Adrenal gland (tissue), 12 donors: ENCODE data around the gene HOXC5. TPM values are rescaled to one million over a fixed set of nuclear protein-coding genes. Genes with fewer than 3 reads are reported as not detected.
A peak's percentile ranks its signal among the peaks of the same experiment; 100 is the strongest.

ENCODE experiments used
- DNase-seq, 7 donors: peaks; one replicate each; pipeline ENCODE4 v3.0.0-alpha.2; 2019 to 2020
- H3K27ac ChIP-seq, 5 donors: fragments of 200-600 bp; sonication (generic) in 4 of 5; 1 replicate in 3 of 5; 2 replicates in 2 of 5; pipeline versions ENCODE4 v1.5.1 to v1.8.0; 2016 to 2020; ENCODE audit warnings: mild to moderate bottlenecking in 1 of 5
- H3K27me3 ChIP-seq: fragments of 200-600 bp; 2 replicates; pipeline ENCODE4 v1.8.0; 2021
- H3K36me3 ChIP-seq, 2 donors: fragments of 200-600 bp; replicated peaks in 1 of 2; 1 replicate in 1 of 2; 2 replicates in 1 of 2; pipeline versions ENCODE4 v1.5.1 to v1.8.0; 2018 to 2022
- H3K4me1 ChIP-seq, 2 donors: fragments of 200-600 bp; replicated peaks in 1 of 2; 1 replicate in 1 of 2; 2 replicates in 1 of 2; pipeline versions ENCODE4 v1.5.1 to v1.8.0; 2018 to 2021
- H3K4me3 ChIP-seq, 4 donors: fragments of 200-600 bp; sonication (generic) in 3 of 4; one replicate each; pipeline ENCODE4 v1.5.1; 2016 to 2018
- H3K9me3 ChIP-seq, 3 donors: fragments of 200-600 bp; sonication (generic) in 1 of 3; replicated peaks in 1 of 3; 1 replicate in 2 of 3; 2 replicates in 1 of 3; pipeline versions ENCODE4 v1.5.1 to v1.8.0; 2016 to 2021
- POLR2A ChIP-seq, 2 donors: fragments of 450-650 bp; IDR thresholded peaks; one replicate each; pipeline ENCODE4 v1.6.1; 2017; ENCODE audit warnings: antibody characterized with exemption in 2 of 2, mild to moderate bottlenecking in 2 of 2, moderate library complexity in 1 of 2
- WGBS, 4 donors: extraction: QIAGEN DNeasy Blood & Tissue Kit in 2 of 4; methylation state at CpG; one replicate each; pipeline versions ENCODE4 v1.1.5 to v1.1.7; 2013 to 2017; 5-methylcytosine and 5-hydroxymethylcytosine counted together
- intact Hi-C, 2 donors: fragments of 100-400 bp; cut with DNase I; formaldehyde crosslinking; loops; one replicate each; pipeline versions ENCODE4 v1.14.1 to v1.15.0; 2022 to 2023
- polyA plus RNA-seq, 3 donors: library from polyadenylated mRNA; stranded (reverse); fragments of 200-250 nt in 2 of 3; fragments of 350-450 nt in 1 of 3; fragmentation: Illumina TruSeq in 1 of 3; extraction: RNeasy Lipid Tissue Mini Kit (QIAGEN cat#74804) in 1 of 3; gene quantifications; one replicate each; pipeline ENCODE4 v1.2.3, GENCODE V29; 2013 to 2014
- total RNA-seq, 9 donors: library from RNA; depleted of rRNA in 4 of 9; stranded (reverse); fragments of >200 nt in 4 of 9; fragments of 120-200 nt in 1 of 9; fragmentation: NEBNext Ultra II Directional in 1 of 9; extraction: Animal tissue kit (Norgen Biotek cat#: 25700) in 1 of 9; gene quantifications; one replicate each; pipeline versions ENCODE4 v1.1.0 to v1.2.4, GENCODE V29; 2013 to 2023
- TF ChIP-seq, protein P1 (sequence below), 6 experiments: fragments of 450-650 bp in 4 of 6; fragments of 200-600 bp in 2 of 6; sonication (generic) in 1 of 6; IDR thresholded peaks; 1 replicate in 5 of 6; 2 replicates in 1 of 6; pipeline versions ENCODE4 v1.5.1 to v1.8.0; 2016 to 2021; ENCODE audit warnings: antibody characterized with exemption in 6 of 6, mild to moderate bottlenecking in 2 of 6, moderate library complexity in 1 of 6
- donor health status: healthy with polysubstance abuse.
- donor health status: Bipolar disorder and iron deficiency.
- donor health status: DM: yes; HTN: yes; CAD: no.
- donor health status: DM: no; HTN: no; CAD: no.
- donor health status: DM: no; HTN: no; CAD: no.
- donor health status: DM: yes; HTN: yes; CAD: no.

HOXC5 gene
- total and polyA plus RNA-seq, 12 donors = 0.36 to 1.9 (median 0.77) TPM

DNA sequence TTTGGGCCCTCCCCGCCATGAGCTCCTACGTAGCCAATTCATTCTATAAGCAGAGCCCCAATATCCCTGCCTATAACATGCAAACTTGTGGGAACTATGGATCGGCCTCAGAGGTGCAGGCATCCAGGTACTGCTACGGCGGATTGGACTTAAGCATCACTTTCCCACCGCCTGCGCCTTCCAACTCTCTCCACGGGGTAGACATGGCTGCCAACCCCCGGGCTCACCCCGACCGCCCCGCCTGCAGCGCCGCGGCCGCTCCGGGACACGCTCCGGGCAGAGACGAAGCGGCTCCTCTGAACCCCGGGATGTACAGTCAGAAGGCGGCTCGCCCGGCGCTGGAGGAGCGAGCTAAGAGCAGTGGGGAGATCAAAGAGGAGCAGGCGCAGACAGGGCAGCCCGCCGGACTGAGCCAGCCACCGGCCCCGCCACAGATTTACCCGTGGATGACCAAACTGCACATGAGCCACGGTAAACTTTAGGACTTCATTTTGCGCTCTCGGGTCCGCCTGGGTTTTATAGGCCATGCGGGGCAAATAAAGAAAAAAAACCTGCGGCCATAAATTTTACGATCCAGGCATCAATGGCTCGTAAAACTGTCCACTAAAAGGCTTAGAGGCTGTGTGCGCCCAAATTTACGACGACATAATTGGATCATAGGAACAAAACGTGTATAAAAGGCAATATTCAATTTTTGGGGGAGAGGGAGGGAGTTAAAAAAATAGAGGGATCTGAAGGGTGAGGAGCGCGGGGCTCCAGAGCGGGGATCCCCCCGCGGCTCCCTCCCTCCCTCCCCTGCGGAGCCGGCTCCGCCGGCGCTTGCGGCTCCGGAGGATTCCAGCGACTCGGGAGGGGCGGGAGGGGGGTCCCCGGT, 493 bp downstream of the HOXC5 start:
- H3K4me3 ChIP-seq = peak overlapping the region in 2 of 4 donors; percentile 33 to 47
- DNase-seq = peak in 6 of 7 donors; percentile 25 to 73 (median 56)
- no peaks in the 10 kb centered on the region for H3K36me3 ChIP-seq
- intact Hi-C loops = loop anchor here (5.0 to 10.0 kb wide), 2 partner anchors 101 to 159 kb away; no protein-coding TSS in a partner anchor
- 1 to 2% (median 2%) methylated on average over 36 to 60 of the region's 61 CpGs for WGBS, 4 donors
- H3K9me3 ChIP-seq = no peaks in the 10 kb centered on the region
- no peak for TF ChIP-seq POLR2A (IDR thresholded peaks at IDR 0.05)
- TF ChIP-seq, protein P1, sequence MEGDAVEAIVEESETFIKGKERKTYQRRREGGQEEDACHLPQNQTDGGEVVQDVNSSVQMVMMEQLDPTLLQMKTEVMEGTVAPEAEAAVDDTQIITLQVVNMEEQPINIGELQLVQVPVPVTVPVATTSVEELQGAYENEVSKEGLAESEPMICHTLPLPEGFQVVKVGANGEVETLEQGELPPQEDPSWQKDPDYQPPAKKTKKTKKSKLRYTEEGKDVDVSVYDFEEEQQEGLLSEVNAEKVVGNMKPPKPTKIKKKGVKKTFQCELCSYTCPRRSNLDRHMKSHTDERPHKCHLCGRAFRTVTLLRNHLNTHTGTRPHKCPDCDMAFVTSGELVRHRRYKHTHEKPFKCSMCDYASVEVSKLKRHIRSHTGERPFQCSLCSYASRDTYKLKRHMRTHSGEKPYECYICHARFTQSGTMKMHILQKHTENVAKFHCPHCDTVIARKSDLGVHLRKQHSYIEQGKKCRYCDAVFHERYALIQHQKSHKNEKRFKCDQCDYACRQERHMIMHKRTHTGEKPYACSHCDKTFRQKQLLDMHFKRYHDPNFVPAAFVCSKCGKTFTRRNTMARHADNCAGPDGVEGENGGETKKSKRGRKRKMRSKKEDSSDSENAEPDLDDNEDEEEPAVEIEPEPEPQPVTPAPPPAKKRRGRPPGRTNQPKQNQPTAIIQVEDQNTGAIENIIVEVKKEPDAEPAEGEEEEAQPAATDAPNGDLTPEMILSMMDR (IDR thresholded peaks at IDR 0.05) = no peak
- H3K27ac ChIP-seq = peak overlapping the region in 2 of 5 donors; percentile 74 to 77
- peaks cover 13 to 47% of the 10 kb centered on the region in 2 donors for H3K4me1 ChIP-seq
- no peaks in the 10 kb centered on the region for H3K27me3 ChIP-seq

DNA sequence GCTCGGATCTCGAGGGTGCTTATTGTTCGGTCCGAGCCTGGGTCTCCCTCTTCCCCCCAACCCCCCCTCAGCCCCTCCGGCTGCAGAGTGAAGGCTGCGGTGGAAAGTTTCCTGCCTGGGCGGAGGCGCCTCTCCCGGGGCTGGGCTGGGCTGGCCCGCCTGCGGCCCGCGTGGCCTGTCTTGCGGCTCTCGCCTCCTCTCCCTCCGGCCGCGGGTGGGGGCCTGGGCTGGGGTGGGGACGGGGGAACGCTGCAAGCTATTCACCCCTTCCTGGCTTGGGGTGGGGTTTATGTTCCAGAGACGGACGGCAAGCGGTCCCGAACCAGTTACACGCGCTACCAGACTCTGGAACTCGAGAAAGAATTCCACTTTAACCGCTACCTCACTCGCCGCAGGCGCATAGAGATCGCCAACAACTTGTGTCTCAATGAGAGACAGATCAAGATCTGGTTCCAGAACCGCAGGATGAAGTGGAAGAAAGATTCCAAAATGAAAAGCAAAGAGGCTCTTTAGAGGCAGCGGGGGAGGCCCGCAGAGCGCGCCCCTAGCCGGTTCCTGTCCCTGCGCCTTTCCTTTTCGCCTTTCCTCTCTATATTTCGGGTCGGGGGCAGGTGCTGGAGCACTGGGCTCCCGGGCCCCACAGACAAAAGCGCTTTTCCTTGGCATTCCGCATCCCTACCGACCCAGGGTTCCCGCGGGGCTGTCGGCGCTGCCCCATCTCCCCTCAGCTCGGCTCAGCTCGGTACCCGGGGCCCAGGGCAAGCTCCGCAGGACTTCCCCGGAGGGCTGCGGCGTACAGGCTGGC, 1.3 kb downstream of the HOXC5 start:
- H3K36me3 ChIP-seq = no peaks in the 10 kb centered on the region
- 35 to 71% (median 50%) methylated on average over 28 to 57 of the region's 57 CpGs for WGBS, 4 donors
- H3K4me3 ChIP-seq = peak overlapping the region in 2 of 4 donors; percentile 33 to 47
- TF ChIP-seq, protein P1 (IDR thresholded peaks at IDR 0.05) = no peak
- no peak for TF ChIP-seq POLR2A (IDR thresholded peaks at IDR 0.05)
- H3K9me3 ChIP-seq = no peaks in the 10 kb centered on the region
- H3K27me3 ChIP-seq = no peaks in the 10 kb centered on the region
- H3K4me1 ChIP-seq = peaks cover 7 to 44% of the 10 kb centered on the region in 2 donors
- intact Hi-C loops = loop anchor here (5.0 to 10.0 kb wide), 2 partner anchors 101 to 158 kb away; no protein-coding TSS in a partner anchor
- peak in 1 of 7 donors; percentile 60 for DNase-seq
- H3K27ac ChIP-seq = peak overlapping the region in 2 of 5 donors; percentile 74 to 77

DNA sequence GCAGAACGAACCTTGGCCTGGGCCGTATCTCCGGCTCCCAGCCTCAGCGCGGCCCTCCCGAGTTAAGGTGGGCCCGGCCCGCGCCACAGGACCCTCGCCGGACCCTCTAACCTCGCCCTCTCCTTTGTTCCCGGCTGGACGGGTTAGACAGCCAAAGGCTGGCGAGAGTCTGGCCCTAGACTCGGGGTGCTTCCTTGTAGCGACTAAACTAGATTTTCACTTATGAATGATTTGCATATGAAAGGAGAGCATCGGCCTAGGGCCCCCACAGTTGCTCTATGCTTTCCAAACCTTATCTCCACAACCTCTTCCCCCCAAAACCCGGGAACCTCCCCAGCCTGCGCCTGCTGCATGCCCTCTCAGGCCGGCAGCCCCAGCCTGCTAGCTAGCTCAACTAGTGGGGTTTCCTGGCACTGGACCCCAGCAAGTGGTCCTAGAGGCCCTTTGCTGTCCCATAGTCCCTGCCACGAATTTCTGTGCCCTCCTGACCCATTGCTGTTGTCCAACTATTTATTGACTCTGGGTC, 2.0 kb downstream of the HOXC5 start:
- no peak for DNase-seq
- Histone ChIP-seq H3K27ac (peak overlapping the region in 2 of 5 donors; percentile 74 to 77), H3K4me1 (peaks cover 7 to 41% of the 10 kb centered on the region in 2 donors), H3K27me3 (no peaks in the 10 kb centered on the region), H3K9me3 (no peaks in the 10 kb centered on the region), H3K4me3 (no peak overlapping the region), H3K36me3 (no peaks in the 10 kb centered on the region)
- no peak for TF ChIP-seq POLR2A (IDR thresholded peaks at IDR 0.05)
- TF ChIP-seq, protein P1 (IDR thresholded peaks at IDR 0.05) = no peak
- WGBS, 4 donors = 66 to 71% (median 69%) methylated on average over 7 to 22 of the region's 22 CpGs
- intact Hi-C loops = loop anchor here (5.0 to 10.0 kb wide), 2 partner anchors 100 to 157 kb away; no protein-coding TSS in a partner anchor
